Activated naive CD4-positive, alpha-beta T cell treated with anti-CD3 and anti-CD28 coated beads, Interleukin-2, amount 10 ng/mL, durations not matched to agents 7 days and 5 days (primary cell): ENCODE results near the gene HNRNPM.

Experiments used
- CTCF ChIA-PET: fragments of 350-600 bp; sonication (Branson Sonifier 250); formaldehyde crosslinking; loops from one replicate; lab custom pipeline; 2021; ENCODE audit warnings: antibody characterized with exemption; lab: Charles Lee
- DNase-seq: peaks from one replicate; pipeline ENCODE4 v3.0.0-alpha.2; 2020
- H3K27ac Mint-ChIP-seq: one replicate; pipeline ENCODE4 v1.8.0; 2021; ENCODE audit warnings: mild to moderate bottlenecking, moderate library complexity, mixed read lengths
- H3K27me3 Mint-ChIP-seq: one replicate; pipeline ENCODE4 v1.8.0; 2021; ENCODE audit warnings: mild to moderate bottlenecking, mixed read lengths
- H3K36me3 Mint-ChIP-seq: one replicate; pipeline ENCODE4 v1.8.0; 2021; ENCODE audit warnings: mixed read lengths
- H3K4me1 Mint-ChIP-seq: one replicate; pipeline ENCODE4 v1.8.0; 2021; ENCODE audit warnings: mixed read lengths
- H3K4me3 Mint-ChIP-seq: one replicate; pipeline ENCODE4 v1.8.0; 2021; ENCODE audit warnings: mild to moderate bottlenecking, moderate library complexity, mixed read lengths
- H3K9me3 Mint-ChIP-seq: one replicate; pipeline ENCODE4 v1.8.0; 2021; ENCODE audit warnings: mixed read lengths

Gene HNRNPM

DNA sequence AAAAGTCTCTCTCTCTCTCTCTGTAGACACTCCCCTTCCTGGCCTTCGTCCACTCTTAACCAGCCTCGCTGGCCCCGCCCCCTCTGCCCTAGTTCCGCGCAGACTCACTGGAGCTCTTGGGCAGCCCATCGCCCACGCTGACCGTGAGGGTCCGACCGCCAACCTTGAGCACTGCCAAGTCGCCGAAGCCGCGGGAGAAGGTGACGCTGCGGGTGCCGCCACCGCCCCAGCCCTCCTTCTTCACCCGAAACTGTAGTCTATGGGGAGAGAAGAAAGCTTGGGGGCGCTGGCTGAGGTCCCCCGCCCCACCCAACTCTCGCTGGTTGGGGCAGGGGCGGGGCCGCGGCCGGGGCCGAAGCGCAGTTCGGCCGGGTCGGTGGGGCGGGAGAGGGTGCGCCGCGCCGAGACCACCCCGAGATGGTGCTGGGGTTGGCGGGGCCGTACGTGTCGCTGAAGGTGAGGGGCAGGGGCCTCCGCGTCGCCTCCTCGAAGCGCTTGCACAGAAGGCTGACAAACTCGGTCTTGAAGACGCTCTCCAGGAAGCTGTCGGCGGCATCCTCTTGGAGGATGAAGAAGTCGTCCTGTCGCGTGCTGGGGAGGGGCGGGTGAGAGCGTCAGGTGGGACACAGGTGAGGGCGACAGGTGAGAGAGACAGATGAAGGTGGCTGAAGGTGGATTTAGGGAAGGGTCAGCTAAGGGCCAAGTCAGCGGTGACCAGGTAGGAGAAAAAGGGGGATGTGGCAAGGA lies 81.7 kb downstream of the HNRNPM start:
- Mint-ChIP-seq H3K4me1 (peaks cover 2% of the 10 kb centered on the region), H3K27me3 (no peaks in the 10 kb centered on the region), H3K27ac (no peak overlapping the region), H3K9me3 (no peaks in the 10 kb centered on the region), H3K36me3 (peaks cover 50% of the 10 kb centered on the region), H3K4me3 (no peak overlapping the region)
- CTCF ChIA-PET: no interaction called here
- DNase-seq: no peak

DNA sequence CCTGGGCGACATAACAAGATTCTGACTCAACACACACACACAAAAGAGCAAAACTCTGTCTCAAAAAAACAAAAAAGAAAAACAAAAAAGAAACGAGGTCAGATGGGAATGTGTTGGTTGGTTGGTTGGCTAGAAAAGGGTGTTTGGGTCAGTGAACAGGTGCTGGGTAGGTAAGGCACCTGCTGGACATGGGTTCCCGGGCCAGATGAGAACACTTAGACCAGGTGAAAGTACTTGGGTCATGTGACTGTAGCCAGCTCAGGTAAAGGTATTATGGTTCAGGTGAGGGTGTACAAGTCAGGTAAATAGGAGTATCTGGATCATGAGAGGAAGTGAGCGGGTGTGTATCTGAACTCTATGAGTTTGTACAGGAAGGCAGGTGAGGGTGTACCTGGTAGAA lies 83.7 kb downstream of the HNRNPM start:
- no peaks in the 10 kb centered on the region for H3K9me3 Mint-ChIP-seq
- H3K36me3 Mint-ChIP-seq: peaks cover 53% of the 10 kb centered on the region

DNA sequence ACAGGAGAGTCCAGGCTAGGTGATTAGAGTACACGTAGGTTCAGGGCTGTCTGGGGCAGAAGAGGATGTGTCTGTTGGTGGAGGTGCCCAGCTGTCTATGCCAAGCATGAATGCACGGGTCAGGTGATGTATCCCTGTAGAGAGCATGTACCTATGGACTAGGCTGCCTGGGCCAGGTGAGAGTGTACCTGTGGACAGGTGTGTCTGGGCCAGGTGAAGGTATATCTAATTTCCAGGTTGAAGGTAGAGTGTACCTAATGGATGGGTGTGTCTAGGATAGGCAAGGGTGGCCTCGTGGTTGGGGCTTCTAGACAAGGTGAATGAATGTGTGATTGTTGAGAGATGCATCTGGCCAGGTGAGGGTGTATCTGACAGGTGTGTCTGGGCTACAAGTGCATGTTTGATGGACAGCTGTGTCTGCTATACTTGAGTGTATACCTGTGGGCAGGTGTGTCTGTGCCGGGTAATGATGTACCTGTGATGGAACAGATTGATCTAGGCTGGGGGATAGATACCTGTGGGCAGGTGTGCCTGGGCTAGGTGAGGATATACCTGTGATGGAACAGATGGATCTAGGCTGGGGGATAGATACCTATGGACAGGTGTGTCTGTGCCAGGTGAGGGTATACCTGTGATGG lies 84.7 kb downstream of the HNRNPM start:
- Mint-ChIP-seq H3K4me1 (peaks cover 2% of the 10 kb centered on the region), H3K27me3 (no peaks in the 10 kb centered on the region), H3K9me3 (no peaks in the 10 kb centered on the region), H3K36me3 (peaks cover 56% of the 10 kb centered on the region), H3K4me3 (no peak overlapping the region), H3K27ac (no peak overlapping the region)
- CTCF ChIA-PET: no interaction called here
- DNase-seq: no peak

More for the DNA sequence above, 83.7 kb downstream of the HNRNPM start:
- H3K27ac Mint-ChIP-seq: no peak overlapping the region
- no peak for DNase-seq
- H3K4me1 Mint-ChIP-seq: peaks cover 2% of the 10 kb centered on the region
- no peak overlapping the region for H3K4me3 Mint-ChIP-seq
- CTCF ChIA-PET: no interaction called here
- H3K27me3 Mint-ChIP-seq: no peaks in the 10 kb centered on the region

DNA sequence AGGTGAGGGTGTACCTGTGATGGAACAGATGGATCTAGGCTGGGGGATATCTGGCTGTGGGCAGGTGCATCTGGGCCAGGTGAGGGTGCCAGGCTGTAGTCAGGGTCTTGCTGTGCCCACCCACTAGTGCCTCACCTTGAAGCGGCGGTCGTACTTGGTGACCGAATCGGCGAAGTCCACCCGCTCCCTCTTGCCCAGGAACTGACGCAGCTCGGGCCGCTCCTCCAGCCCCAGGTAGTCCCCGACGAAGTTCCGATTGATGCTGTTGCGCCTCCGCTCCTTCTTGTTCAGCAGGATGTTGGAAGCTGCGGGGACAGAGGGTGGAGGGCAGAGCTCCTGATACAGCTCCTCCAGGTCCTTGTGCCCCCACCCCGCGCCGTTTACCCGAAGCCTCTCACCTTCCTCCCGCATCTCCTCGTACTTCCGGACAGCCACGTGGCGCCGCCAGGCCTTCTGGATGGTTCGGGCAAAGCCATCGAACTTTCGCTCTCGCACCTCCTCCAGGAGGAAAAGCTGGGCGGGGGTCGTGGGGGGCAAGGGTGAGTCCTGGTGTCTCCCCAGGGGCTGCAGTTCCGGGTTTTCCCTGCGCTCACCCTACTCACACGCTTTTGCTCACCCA lies 85.4 kb downstream of the HNRNPM start:
- no peaks in the 10 kb centered on the region for H3K4me1 Mint-ChIP-seq
- DNase-seq: no peak
- H3K36me3 Mint-ChIP-seq: peaks cover 59% of the 10 kb centered on the region
- H3K27ac Mint-ChIP-seq: peak overlapping the region; percentile 14
- no peaks in the 10 kb centered on the region for H3K27me3 Mint-ChIP-seq
- H3K9me3 Mint-ChIP-seq: no peaks in the 10 kb centered on the region
- no peak overlapping the region for H3K4me3 Mint-ChIP-seq
- CTCF ChIA-PET: no interaction called here

DNA sequence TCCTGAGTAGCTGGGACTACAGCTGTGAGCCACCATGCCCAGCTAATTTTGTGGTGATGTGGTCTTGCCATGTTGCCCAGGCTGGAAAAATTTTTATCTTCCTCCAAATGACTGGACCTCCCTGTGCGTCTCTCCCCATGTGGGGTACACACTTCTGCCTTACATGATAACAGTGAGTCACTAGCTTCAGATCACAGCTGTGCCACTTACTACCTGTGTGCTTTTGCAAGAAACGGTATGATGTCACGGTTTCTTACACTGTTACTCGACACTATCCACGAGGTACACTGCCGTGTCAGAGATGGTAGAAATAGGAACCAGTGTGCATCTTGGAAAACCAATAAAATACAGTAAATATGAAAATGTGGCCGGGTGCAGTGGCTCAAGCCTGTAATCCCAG lies 86.7 kb downstream of the HNRNPM start:
- CTCF ChIA-PET: interaction anchor here (1.7 kb wide), 1 partner anchor 49 kb away, joined by 11 read pairs; no protein-coding TSS in a partner anchor
- H3K36me3 Mint-ChIP-seq: peaks cover 68% of the 10 kb centered on the region

DNA sequence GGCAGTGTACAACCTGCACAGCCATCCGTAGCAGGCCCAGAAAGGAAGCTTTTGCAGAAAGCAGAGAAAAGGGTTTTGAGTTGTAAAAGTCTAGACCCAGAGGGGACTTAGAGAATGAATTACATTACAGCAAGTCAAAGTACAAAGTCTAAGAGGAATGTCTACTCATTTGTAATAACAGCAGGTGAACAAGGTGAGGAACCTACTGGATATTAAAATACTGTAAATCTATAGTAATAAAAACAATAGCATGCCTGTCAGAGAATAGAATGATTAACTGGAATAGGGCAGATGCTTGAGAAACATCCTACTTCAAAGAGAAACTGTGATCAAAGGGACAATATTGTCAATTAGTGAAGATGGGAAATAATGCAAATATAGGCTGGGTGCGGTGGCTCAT lies 87.5 kb downstream of the HNRNPM start:
- CTCF ChIA-PET: interaction anchor here (1.7 kb wide), 1 partner anchor 48 kb away, joined by 11 read pairs; no protein-coding TSS in a partner anchor
- Mint-ChIP-seq H3K27me3 (no peaks in the 10 kb centered on the region), H3K9me3 (no peaks in the 10 kb centered on the region), H3K36me3 (peaks cover 68% of the 10 kb centered on the region), H3K4me1 (no peaks in the 10 kb centered on the region), H3K27ac (no peak overlapping the region), H3K4me3 (no peak overlapping the region)
- no peak for DNase-seq

More for the DNA sequence above, 86.7 kb downstream of the HNRNPM start:
- H3K4me3 Mint-ChIP-seq: no peak overlapping the region
- no peak overlapping the region for H3K27ac Mint-ChIP-seq
- no peaks in the 10 kb centered on the region for H3K27me3 Mint-ChIP-seq
- no peaks in the 10 kb centered on the region for H3K9me3 Mint-ChIP-seq
- no peaks in the 10 kb centered on the region for H3K4me1 Mint-ChIP-seq
- no peak for DNase-seq

DNA sequence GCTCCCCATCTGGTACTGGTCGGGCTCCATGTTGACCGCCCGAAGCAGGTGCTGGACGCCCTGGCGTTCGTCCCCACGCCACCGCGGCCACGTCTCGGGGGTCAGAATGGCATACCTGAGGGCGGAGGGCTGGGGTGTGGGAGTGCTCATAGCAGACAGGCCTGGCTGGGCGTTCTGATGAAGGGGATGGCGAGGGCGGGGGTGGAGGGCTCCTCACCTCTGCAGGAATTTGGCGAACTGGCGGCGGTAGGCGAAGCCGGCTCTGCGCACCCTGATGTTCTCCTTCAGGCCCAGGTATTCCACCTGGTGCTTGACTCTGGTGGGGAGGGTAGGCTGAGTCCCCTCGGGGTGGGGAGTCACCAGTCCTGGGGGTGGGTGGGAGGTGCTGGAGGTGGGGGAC lies 91.5 kb downstream of the HNRNPM start:
- H3K4me1 Mint-ChIP-seq: no peaks in the 10 kb centered on the region
- CTCF ChIA-PET: no interaction called here
- H3K4me3 Mint-ChIP-seq: no peak overlapping the region
- H3K9me3 Mint-ChIP-seq: no peaks in the 10 kb centered on the region
- no peaks in the 10 kb centered on the region for H3K27me3 Mint-ChIP-seq
- peaks cover 51% of the 10 kb centered on the region for H3K36me3 Mint-ChIP-seq
- no peak overlapping the region for H3K27ac Mint-ChIP-seq
- DNase-seq: no peak

DNA sequence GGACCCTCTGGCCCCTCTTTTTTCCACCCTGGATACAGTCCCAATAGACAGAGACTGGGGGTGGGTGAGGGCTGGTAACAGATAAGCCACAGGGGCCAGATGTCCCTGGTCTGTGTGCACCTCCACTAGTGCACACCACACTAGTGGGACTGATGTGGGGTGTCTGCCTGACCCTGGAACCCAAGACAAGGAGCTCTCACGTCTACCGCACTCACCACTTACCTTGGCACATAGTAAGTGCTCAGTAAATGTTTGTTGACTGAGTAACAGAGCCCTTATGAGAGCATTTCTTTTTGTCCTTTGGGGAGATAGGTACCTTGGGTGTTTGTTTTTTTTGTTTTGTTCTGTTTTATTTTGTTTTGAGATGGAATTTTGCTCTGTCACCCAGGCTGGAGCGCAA lies 92.3 kb downstream of the HNRNPM start:
- DNase-seq: no peak
- CTCF ChIA-PET: no interaction called here
- no peaks in the 10 kb centered on the region for H3K9me3 Mint-ChIP-seq
- H3K4me1 Mint-ChIP-seq: no peaks in the 10 kb centered on the region
- peaks cover 50% of the 10 kb centered on the region for H3K36me3 Mint-ChIP-seq
- H3K27me3 Mint-ChIP-seq: no peaks in the 10 kb centered on the region
- H3K27ac Mint-ChIP-seq: peak overlapping the region; percentile 62
- H3K4me3 Mint-ChIP-seq: no peak overlapping the region
